Amniotic stem cell (primary cell): ENCODE measurements around the gene SNX9.
"Not testable (repeated sequence)": the region's sequence is repeated elsewhere in the genome, so short reads cannot be mapped to it uniquely, and the experiment has no call there.

Source experiments
- DNase-seq: peaks from one replicate; lab custom pipeline; 2025; lab: John Stamatoyannopoulos, UW

The SNX9 gene

DNA sequence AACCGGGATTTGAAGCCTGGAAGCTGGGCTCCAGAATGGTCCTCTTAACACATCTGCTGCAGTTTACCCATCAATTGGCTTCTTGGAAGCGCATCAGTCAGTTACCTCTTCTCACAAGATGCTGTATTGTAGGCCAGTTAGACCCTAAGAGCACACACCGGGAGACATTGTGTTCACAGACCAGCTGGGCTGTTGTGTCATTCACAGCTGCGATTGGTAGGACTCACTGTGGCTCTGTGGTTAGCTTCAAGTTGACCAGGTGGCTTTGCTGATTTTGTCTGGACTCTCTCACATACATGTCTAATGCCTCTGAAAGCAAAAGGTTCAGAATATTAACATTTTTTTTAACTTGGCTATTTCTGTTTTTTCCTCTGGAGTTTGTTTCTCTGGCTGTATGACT lies 64.8 kb downstream of the SNX9 start:
- no peak for DNase-seq

- DNase-seq = no peak
Observed at GRCh38 chr6:157891544-157892362, 68.7 kb downstream of the SNX9 start.

- DNase-seq = no peak
Observed at GRCh38 chr6:157892363-157892877, 69.4 kb downstream of the SNX9 start.

DNA sequence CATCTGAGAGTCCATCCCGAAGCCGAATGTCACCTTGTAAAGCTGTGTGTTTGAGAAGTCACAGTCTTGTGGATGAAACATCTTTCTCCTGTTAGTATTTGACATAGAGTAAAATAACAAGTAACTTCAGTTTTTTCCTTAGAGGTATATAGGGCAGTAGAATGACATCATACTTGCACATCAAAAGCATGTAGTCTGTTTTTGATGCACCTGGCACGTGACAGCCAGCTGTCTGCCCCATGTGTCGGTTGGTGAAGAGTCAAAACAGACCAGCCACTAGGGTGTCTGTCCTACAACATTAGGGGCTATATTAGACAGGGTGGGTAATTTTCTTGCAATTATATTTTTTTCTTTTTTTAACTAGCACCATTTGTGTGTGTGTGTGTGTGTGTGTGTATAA lies 70.2 kb downstream of the SNX9 start:
- DNase-seq = no peak

- DNase-seq = no peak
Observed at GRCh38 chr6:157895585-157895984, 72.5 kb downstream of the SNX9 start.

DNA sequence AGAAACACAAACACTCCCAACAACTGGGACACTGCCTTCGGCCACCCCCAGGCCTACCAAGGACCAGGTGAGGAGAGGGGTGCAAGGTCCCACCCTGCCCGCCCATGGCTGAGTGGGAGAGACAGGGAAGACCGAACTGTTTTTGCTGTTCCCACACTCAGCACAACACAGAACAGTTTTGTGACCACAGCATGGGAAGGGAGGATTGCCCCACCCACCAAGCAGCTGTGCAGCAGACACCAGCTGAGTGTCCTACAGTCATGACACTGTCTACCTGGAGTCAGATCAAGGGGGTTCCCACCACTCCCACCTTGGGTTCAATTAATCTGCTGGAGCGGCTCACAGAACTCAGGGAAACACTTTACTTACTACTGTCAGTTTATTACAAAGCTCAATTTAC lies 73.9 kb downstream of the SNX9 start:
- DNase-seq = no peak

DNA sequence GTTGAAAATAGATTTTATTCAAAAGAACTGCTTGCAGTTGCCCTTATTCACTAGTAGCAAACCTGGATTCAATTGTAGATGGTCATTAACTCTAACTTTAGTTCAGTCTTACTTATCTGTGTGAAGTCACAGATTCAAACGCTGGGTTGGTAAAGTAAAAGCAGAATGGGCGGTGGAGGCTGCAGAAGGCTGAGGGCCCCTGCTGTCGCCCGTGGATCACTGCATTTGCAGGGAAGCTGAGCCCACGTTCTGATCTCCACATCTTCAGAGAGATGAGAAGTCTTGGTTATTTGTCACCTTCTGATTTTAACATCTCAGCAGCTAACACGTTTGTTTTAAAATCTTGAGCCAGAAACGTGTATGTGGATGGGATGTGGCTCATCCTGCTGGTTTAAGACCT lies 75.1 kb downstream of the SNX9 start:
- no peak for DNase-seq

GRCh38 chr6:157898640-157899039 lies 75.6 kb downstream of the SNX9 start:
- no peak for DNase-seq

- not testable (repeated sequence) for DNase-seq
Observed at GRCh38 chr6:157900262-157900661, 77.2 kb downstream of the SNX9 start.

GRCh38 chr6:157900751-157901150 lies 77.7 kb downstream of the SNX9 start:
- not testable (repeated sequence) for DNase-seq

DNA sequence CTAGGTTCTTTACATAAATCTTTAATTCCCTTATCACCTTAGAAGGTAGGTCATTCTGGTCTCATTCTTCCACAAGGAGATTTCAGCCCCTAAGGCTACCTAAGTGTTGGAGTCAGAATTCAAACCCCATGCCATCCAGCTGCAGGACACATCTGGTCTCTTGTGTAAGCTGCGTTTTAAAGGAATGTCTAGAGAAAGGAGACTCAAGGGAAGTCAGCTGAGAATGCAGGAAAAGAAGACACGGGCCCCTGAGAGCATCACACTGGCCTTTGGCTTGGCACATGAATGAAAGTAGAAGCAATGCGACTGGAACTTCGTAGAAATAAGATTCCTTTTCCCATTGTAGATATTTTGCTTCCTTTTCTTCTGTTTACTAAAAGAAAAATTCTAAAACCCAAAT lies 82.0 kb downstream of the SNX9 start:
- DNase-seq = no peak

DNA sequence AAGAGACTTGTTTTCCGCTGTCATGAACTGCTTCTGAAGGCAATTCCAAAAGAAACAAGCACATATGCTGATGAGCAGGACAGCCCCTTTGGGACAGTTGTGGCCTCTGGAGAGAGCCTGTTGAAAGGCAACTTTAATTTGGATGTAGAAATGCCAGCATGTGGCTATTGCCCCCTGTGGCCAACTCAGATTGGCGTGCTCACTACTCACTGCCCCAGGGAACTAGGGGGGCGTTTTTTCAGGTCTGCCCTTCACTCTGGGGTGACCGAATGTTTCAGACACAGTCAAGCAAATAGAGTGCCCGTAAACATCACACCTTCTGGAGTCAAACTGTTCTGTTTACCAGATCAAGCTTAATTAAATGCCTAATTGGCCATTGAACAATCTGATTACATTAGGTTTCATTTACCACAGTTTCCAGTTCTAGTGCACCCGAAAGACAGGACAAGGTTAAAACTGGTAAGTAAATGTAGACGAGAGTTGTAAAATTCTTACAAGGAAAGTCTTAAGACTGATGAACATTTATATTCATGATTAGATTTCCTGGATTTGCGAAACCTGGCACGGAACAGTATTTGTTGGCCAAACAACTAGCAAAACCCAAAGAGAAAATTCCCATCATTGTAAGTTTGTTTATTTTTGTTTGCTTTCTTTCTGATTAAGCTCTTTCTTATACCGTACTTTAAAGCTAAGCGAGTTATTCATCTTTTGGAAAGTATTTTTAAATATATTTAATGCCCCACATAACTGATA lies 82.7 kb downstream of the SNX9 start:
- no peak for DNase-seq

DNA sequence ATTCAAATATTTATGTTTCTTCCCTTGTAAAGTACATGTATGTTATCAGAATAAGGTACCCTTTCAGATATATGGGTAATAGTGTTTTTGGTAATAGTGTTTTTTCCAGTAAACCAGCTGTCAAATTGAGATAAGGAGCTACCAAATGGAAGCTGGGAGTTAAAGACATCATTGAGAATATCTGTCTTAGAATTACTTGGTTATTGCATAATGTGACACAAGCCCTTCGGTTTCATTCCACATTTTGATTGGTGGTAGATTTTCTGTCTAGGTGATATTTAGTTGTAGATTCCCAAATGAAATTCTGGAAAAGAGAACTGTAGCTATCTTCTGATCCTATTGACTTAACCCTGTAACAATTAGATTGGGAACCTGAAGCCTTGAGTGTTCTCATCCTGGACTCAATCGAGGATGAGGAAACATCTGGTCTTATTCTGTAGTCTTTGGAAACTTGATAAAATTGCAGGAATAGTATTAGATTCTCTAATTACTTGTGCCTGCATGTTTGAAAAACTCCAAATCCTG lies 83.6 kb downstream of the SNX9 start:
- no peak for DNase-seq

GRCh38 chr6:157907651-157908050 lies 84.6 kb downstream of the SNX9 start:
- DNase-seq = no peak

- DNase-seq = no peak
Observed at GRCh38 chr6:157908369-157909281, 85.6 kb downstream of the SNX9 start.

DNA sequence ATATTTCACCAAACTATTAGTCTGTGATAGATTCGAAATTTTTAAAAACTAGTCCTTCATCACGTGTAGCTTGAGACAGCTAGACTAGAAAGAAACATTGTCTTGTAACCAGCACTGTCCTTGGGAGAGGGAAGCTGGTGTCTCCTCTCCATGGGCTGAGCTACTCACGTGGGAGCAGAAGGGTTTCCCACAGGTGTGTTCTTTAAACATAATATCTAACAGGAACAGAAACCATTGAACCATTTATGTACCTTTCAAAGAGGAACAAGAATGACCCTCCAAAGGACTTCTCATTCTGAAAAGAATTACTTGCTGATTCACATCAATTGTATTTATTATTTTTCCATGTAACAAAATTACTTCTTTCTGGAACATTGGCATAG lies 86.2 kb downstream of the SNX9 start:
- no peak for DNase-seq

- DNase-seq = no peak
Observed at GRCh38 chr6:157911278-157911677, 88.2 kb downstream of the SNX9 start.

- no peak for DNase-seq
Observed at GRCh38 chr6:157911786-157912185, 88.7 kb downstream of the SNX9 start.

GRCh38 chr6:157912326-157912725 lies 89.3 kb downstream of the SNX9 start:
- DNase-seq = peak; percentile 75

- peak; percentile 64 for DNase-seq
Observed at GRCh38 chr6:157921685-157922367, 98.8 kb downstream of the SNX9 start.

- DNase-seq = no peak
Observed at GRCh38 chr6:157925771-157926170, 102.7 kb downstream of the SNX9 start.
